GM21619 (cell line): ENCODE results near the gene SIN3B.

Experiments used
- ATAC-seq: cut with Tn5 transposase; IDR thresholded peaks from one replicate; pipeline ENCODE4 v1.9.1; 2021; ENCODE audit not compliant: unreplicated experiment

Gene SIN3B

DNA sequence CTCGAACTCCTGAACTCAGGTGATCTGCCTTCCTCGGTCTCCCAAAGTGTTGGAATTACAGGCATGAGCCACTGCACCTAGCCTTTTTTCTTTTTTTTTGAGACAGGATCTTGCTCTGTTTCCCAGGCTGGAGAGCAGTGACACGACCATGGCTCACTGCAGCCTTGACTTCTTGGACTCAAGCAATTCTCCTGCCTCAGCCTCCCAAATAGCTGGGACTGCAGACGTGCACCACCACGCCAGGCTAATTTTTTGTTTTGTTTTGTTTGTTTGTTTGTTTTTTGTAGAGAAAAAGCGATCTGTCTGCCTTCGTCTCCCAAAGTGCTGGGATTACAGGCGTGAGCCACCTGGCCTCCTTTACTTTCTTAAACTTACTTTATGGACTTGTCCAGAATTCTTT is 6.5 kb upstream of the SIN3B start:
- no peak for ATAC-seq

DNA sequence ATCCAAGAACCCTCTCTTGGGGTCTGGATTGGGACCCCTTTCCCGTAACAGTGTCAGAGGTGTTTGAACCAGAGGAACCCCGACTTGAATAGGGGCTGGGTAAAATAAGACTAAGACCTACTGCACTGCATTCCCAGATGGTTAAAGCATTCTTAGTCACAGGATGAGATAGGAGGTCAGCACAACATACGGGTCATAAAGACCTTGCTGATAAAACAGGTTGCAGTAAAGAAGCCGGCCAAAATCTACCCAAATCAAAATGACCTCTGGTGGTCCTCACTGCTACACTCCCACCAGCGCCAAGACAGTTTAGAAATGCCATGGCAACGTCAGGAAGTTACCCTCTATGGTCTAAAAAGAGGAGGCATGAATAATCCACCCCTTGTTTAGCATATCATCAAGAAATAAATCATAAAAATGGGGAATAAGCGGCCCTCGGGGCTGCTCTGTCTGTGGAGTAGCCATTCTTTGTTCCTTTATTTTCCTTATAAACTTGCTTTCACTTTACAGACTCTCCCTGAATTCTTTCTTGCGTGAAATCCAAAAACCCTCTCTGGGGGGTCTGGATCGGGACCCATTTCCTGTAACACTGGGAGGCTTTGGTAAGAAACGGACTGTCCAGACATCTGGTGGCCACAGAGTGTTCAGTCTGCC is 4.4 kb upstream of the SIN3B start:
- no peak for ATAC-seq

DNA sequence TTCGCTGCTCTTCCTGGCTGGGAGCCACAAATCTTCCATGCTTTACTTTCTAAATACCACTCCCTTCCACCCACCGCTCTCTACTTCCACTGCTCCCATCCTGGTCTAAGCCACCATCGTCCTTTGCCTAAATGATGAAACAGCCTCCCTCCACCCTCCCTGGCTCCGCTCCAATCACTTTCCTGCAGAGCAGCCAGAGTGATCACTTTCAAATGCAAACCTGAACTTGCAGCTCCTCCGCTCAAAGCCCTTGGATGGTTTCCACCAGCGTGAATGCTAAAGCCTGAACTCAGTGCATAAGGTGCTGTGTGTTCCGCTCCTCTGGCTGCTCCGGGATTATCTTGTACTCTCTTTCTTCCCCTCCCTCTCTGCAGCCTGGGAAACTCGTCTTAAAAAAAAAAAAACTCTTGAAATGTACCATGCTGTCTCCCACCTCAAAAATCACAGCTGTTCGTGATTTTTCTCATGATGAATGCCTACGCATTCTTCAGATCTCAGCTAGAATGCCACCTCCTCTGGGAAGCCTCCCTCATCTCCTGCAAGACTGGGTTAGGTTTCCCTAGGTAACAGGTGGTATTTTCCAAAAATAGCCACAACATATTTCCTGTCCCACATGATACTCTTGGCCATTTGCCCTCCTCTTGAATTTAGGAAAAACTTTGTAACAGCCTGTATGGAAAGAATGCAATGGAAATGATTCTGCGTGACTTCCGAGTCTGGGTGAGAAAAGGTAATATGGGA is 3.7 kb upstream of the SIN3B start:
- no peak for ATAC-seq

DNA sequence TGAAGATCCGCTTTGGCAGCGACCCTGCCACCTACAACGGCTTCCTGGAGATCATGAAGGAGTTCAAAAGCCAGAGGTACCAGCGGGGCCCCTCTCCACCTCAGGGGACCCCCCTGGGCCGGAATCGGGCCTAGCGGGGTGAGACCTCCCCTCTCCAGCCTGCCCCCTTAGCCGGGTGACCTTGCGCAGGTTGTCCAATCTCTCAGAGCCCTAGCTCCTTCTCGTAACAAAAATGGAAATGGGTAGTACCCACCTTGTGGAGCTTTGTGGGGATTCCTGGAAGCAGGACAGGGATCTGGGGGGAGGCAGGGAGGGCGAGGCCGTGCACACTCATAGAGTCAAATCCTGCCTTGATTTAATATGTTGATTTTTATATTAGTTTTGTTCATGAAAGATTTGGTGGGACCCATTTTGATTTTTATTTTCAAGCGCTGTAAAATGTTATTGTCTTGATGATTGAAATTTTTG is 658 bp downstream of the SIN3B start:
- no peak for ATAC-seq

DNA sequence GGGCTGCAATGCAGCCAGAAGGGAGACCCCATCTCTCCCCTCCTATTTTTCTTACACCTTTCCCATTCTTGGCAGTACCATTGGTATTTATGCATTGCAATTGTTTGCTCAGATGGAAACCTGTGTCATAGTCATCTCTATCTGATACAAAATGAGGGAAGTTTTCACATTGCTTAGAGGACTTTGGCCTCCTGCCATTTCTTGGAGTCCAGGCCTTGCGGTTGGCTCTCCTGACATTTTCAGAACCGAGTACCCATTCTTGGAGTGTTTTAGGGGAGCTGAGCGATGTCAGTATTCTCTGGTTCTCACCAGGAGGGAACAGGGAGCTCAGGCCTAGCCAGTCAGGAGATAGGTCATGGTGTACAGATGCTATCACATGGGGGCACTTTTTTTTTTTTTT is 1.5 kb downstream of the SIN3B start:
- no peak for ATAC-seq

DNA sequence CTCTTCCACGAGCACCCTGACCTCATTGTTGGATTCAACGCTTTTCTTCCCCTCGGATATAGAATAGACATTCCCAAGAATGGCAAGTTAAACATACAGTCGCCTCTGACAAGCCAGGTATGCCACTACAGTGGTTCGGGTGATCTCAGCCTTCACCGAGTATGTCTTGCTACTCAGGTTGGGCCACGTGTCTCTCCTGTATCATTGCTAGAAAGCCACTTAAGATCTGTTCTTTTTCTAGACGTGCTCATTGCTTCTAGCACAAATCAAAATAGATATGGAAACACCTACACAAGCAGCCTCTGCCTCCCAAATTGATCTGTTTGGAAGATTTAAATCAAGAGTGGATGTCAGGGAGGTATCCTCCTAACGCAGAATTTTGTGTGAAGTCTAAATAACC is 2.3 kb downstream of the SIN3B start:
- ATAC-seq: no peak

DNA sequence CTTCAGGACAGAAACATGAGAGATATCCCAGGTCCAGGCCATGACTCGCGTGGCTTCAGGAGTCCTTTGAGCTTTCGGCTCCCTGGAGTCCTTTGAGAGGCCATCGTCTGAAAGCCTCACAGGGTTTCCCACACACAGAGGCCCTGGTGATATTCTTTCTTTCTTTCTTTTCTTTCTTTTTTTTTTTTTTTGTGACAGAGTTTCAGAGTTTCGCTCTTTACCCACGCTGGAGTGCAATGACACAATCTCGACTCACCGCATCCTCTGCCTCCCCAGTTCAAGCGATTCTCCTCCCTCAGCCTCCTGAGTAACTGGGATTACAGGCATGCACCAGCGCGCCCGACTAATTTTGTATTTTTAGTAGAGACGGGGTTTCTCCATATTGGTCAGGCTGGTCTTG is 5.5 kb downstream of the SIN3B start:
- no peak for ATAC-seq

DNA sequence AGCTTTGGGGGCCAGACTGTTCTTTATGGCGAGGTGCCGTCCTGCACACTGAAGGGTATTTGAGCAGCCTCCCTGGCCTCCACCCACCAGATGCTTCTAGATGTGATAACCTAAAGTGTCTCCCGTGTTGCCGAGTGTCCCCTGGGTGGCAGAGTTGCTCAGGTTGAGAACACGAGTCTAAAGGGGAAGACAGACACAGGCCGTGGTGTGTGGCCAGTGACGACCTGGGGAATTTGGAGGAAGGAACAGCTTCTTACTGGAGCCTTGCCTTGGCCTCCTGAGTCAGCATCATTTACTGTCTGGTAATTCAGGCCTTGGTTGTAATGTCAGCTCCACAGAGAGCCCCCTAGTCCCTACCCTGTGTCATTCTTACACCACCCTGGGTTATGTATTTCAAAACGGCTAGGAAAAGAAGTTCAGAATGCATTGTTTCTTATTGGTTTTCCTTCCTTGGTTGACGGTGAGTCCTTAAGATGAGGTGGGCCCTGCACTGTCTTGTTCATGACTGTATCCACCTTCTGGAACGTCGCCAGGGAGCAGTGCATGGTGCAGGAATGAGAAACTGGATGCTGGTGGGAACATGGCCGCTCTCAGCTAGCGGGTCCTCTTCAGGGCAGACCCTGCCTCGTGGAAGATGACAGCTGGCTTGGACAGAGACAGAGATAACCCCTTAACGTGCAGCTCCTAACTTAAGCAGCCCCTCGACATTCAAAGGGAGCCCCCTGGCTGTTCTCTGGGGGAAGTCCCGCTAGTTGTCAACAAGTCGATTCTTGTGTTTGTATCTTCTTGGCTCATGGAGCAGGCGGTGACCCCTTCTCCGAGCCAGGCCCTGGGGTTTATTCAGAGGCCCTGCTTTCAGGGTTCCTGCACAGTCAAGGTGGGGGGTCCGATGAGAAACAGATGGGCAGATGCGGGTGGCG is 7.2 kb downstream of the SIN3B start:
- no peak for ATAC-seq

DNA sequence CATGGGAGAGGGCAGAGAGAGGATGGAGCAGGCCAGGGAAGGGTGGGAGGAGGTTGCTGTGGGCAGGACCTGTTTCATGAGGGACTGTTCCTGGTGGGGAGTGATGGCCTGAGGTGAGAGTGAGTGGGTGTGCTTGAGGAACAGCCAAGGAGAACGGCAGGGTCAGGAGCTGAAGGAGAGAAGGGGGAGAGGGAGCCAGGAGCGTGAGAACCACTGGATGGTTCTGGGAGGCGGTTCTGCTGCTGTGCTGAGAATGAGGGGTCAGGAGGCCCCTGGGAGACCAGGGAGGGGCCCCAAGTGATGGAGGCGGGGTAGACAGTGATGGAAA is 7.8 kb downstream of the SIN3B start:
- ATAC-seq: no peak

DNA sequence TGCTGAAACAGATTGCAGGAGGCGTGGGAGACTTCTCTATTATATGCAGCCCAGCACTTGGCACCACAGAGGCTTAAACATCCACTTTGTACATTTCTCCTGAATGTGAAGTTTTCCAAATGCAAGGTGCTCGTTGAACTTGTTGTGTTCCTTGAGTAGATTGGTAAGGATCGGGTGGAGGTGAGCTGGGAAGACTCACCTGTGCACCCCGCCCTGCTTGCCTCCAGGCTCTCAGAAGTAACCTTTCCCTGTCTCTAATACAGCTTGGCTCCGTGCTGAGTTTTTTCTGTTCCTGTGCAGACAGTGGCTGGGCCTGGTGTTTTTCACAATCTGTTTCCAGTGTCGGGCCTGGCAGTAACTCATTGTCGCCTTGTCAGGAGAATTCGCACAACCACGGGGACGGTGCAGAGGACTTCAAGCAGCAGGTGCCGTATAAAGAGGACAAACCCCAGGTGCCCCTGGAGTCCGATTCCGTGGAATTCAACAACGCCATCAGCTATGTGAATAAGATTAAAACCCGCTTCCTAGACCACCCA is 12.3 kb downstream of the SIN3B start:
- ATAC-seq: no peak

DNA sequence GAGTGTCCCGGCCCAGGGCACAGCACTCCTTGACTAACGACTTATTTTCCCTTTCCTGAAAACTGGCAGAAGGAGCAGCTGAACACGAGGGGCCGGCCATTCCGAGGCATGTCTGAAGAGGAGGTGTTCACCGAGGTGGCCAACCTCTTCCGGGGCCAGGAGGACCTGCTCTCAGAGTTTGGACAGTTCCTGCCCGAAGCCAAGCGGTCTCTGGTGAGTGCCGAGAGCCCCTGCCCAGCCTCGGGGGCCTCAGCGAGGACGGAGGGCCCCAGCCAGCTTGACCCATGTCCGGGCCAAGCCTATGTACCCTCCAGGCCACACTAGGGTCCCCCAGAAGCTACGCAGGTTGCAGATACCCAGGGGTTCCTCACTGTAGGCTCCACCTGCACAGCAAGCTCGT is 17.7 kb downstream of the SIN3B start:
- ATAC-seq: no peak

DNA sequence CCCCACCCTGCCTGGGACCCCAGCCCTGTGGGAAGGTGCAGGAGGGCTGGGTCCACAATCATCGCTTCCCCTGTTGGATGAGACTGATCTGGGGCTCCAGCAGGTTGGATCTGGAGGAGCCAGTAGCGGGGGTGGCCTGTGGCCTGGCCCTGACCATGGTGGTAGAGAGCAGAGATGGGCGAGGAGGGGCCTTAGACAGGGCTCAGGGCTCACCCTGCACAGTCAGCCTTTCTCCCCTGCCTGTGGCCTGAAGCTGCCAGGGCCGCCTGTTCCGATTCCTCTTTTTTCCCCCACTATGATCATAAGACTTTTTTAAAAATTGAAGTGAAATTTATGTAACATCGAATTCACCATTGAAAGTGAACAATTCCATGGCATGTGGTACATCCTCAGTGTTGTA is 18.2 kb downstream of the SIN3B start:
- ATAC-seq: no peak

DNA sequence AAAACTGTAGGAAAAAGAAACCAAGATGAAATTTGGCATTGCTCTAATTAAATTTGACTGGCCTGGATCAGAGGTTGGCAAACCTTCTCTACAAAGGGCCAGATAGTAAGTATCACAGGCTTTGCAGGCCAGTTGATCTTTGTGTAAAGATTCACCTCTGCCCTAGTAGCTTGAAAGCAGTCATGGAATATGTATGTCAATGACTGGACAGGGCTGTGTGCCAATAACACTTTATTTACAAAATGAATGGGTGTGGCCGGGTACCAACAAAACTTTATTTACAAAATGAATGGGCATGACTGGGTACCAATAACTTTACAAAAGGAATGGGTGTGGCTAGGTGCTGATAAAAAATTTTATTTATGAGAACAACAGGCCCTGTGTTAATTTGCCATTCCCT is 20.0 kb downstream of the SIN3B start:
- no peak for ATAC-seq

DNA sequence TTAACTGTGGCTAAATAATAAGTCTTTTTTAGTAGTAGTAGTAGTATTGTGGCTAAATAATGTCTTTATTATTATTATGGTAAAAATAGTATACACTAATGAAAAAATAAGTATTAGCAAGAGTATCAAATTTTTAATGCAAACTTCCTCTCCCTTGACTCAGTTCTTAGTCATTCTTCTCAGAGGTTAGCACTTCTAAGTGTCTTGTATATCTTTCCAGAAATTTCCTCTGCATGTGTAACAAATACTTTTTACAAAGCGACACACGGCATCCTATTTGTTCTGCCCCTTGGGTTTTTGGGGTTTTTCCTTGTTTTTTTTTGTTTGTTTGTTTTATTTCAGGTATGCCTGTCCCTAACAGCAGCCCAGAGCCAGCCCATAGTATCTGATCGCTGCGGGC is 20.9 kb downstream of the SIN3B start:
- ATAC-seq: no peak

DNA sequence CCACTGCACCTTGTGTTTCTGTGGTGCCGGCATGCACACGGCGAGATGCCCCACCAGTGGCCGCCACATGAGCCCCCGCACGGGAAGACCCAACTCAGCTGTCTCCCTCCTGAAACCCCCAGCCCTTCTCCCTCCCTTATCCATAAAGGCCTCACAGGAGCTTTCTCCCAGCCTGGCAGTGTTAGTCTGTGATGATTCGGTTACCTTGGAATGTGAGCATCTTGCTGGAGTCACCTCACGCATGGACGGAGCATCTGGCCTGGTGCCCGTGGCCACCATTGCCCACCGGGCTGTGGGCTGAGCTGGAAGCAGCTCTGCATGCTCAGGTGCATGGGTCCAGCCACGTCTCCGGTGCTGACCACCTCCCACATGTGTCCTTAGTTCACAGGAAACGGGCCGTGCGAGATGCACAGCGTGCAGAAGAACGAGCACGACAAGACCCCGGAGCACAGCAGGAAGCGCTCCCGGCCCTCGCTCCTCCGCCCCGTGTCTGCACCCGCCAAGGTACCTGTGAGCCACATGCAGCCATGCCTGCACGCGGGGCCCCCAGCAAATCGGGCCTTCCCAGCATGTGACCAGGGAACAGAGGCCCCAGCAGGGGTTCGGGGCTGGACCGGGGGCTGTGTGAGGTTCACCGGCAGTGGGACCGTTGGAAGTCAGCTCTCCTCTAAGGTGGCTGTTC is 22.0 kb downstream of the SIN3B start:
- no peak for ATAC-seq

DNA sequence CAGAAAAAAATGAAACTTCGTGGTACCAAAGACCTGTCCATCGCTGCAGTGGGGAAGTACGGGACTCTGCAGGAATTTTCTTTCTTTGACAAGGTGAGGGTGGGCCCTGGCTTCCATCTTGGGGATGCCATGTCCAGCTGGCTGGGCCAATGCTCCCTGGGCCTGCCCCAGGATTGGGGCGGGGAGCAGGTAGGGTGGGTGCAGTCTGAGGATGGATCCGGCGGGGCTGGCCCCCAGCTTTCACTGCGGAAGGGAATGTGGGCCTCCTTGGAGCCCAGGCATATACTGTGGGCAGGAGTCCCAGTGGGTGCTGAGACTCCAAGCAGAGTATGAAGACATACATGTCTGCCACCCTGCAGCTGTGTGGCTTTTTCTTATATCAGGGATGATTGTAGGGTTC is 23.9 kb downstream of the SIN3B start:
- no peak for ATAC-seq

DNA sequence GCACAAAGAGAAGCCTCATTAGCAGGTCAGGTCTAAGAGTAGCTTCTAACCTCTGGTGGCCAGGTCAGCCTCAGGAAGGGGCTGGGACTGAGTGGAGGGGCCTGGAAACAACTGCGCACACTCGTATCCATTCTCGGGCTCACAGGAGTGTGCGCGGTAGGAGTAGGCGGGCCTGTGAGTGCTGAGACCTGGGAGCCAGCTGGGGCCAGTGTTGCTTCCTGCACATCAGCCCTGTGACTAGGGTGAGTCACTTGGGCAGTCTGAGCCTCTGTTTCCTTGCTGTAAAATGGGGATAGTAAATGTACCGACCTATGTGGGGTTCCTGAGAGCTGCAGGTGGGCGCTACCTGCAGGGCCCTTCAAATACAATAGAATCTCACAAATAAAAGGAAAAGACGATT is 26.9 kb downstream of the SIN3B start:
- ATAC-seq: no peak

DNA sequence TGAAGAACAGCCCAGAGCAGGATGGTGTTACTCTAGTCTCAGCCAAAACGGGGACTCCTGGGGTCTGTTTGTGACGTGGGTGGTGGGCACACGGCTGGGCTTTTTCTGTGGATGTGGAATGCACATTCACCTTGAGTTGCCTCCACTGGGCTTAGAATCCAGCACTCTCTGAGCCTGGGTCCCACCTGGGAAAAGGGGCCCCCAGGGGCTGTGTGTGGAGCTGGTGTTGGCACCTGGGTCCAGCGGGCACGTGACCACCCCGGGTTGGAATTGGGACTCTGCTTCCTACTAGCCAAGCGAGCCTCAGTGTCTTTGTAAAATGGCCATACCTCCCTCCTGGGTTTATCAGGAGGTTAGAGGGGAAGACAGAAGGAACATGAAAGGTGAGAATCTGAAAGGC is 30.4 kb downstream of the SIN3B start:
- no peak for ATAC-seq

DNA sequence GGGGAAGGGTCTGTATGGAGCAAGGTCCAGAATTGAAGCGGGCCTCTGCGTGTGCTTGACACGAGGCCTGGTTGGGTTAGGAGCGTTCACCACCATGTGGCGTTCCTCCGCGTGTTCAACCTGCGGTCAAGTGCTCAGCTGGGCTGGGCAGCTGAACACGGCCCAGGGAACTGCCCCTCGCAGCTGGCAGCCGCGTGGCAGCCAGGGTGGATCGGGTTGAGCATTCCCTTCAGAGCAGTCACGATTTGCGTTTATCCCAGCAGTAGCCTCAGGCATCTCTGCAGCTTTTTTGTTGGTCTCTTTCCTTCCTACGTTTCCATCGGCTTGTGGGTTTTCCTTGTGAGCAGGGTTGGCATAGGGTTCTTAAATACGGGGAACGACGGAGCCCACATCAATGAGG is 30.9 kb downstream of the SIN3B start:
- ATAC-seq: no peak

DNA sequence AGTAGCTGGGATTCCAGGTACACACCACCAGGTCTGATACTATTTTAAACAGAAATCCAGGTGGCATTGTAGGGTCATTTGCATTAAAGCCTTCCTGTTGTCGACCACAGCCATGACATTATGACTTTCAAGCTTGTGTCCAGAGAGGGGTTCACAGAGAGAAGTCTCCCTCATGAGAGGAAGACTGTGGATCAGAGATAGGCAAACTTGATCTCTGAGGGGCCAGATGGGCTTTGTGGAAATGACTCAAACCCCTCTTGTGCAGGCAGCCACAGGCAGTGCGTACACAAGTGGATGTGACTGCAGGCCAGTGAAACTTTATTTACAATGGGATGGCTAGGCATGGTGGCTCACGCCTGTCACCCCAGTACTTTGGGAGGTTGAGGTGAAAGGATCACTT is 31.8 kb downstream of the SIN3B start:
- no peak for ATAC-seq

DNA sequence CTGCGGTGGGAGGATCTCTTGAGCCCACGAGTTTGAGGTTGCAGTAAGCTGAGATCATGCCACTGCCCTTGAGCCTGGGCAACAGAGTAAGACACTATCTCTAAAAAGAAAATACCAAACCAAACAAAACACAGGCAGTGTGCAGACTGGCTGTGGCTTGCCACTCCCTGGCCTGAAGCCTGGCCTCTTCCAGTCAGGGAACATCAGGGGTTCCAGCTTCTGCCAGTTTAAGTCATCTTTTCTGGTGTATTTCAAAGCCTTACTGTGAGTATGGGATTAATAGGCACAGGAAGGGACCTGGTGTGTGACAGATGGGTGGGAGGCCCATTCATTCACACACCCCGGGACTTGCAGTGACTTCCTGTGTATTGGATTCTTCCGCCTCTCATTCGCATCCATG is 32.6 kb downstream of the SIN3B start:
- no peak for ATAC-seq
